ENCODE data around the gene NOC2L. TPM values are rescaled to one million over a fixed set of nuclear protein-coding genes. Genes with fewer than 3 reads are reported as not detected.
"Not testable (repeated sequence)": the region's sequence is repeated elsewhere in the genome, so short reads cannot be mapped to it uniquely, and the experiment has no call there.

NOC2L gene
- total and polyA plus RNA-seq, 2 donors from 2014 or later: 42.4 to 65.5 TPM

GRCh38 chr1:951364-951763 lies 7.7 kb downstream of the NOC2L start:
- Histone ChIP-seq H3K4me1 (ENCODE audit: control insufficient read depth in 2 of 3, insufficient read depth in 2 of 3, low read depth in 1 of 3, low read length in 3 of 3) (no peaks in the 10 kb centered on the region), H3K9ac (ENCODE audit: low read length in 3 of 3) (no peak overlapping the region), H3K36me3 (ENCODE audit: control insufficient read depth in 2 of 3, insufficient read depth in 3 of 3, low read length in 3 of 3) (peaks cover 7 to 47% (median 28%) of the 10 kb centered on the region in 3 donors), H3K27ac (ENCODE audit: low read depth in 2 of 2, low read length in 2 of 2) (no peak overlapping the region), H3K4me3 (ENCODE audit: low read length in 3 of 3) (no peak overlapping the region), H3K27me3 (ENCODE audit: control insufficient read depth, insufficient read depth, low read length) (no peaks in the 10 kb centered on the region), H3K9me3 (ENCODE audit: control insufficient read depth in 2 of 3, insufficient read depth in 1 of 3, low read length in 3 of 3) (peaks cover 0 to 4% (median 0%) of the 10 kb centered on the region in 3 donors)
- intact Hi-C loops (cut with DNase I): no loop called here
- TF ChIP-seq CTCF (IDR thresholded peaks at IDR 0.05; ENCODE audit: borderline replicate concordance, extremely low read depth, insufficient read depth): peak; percentile 16
- DNase-seq (peak in 2 of 5 donors; percentile 40 to 46), FAIRE-seq (no peak)

GRCh38 chr1:950881-951280 lies 8.2 kb downstream of the NOC2L start:
- TF ChIP-seq CTCF (IDR thresholded peaks at IDR 0.05; ENCODE audit: borderline replicate concordance, extremely low read depth, insufficient read depth): no peak
- FAIRE-seq: no peak
- Histone ChIP-seq H3K9me3 (ENCODE audit: control insufficient read depth in 2 of 3, insufficient read depth in 1 of 3, low read length in 3 of 3) (peaks cover 0 to 4% (median 0%) of the 10 kb centered on the region in 3 donors), H3K9ac (ENCODE audit: low read length in 3 of 3) (no peak overlapping the region), H3K36me3 (ENCODE audit: control insufficient read depth in 2 of 3, insufficient read depth in 3 of 3, low read length in 3 of 3) (peaks cover 7 to 47% (median 26%) of the 10 kb centered on the region in 3 donors), H3K27me3 (ENCODE audit: control insufficient read depth, insufficient read depth, low read length) (no peaks in the 10 kb centered on the region), H3K27ac (ENCODE audit: low read depth in 2 of 2, low read length in 2 of 2) (no peak overlapping the region), H3K4me3 (ENCODE audit: low read length in 3 of 3) (no peak overlapping the region), H3K4me1 (ENCODE audit: control insufficient read depth in 2 of 3, insufficient read depth in 2 of 3, low read depth in 1 of 3, low read length in 3 of 3) (no peaks in the 10 kb centered on the region)
- intact Hi-C loops (cut with DNase I): no loop called here
- DNase-seq: no peak

GRCh38 chr1:950268-950667 lies 8.8 kb downstream of the NOC2L start:
- Histone ChIP-seq H3K9ac (ENCODE audit: low read length in 3 of 3) (no peak overlapping the region), H3K4me3 (ENCODE audit: low read length in 3 of 3) (peak overlapping the region in 1 of 3 donors; percentile 17), H3K4me1 (ENCODE audit: control insufficient read depth in 2 of 3, insufficient read depth in 2 of 3, low read depth in 1 of 3, low read length in 3 of 3) (no peaks in the 10 kb centered on the region), H3K27me3 (ENCODE audit: control insufficient read depth, insufficient read depth, low read length) (no peaks in the 10 kb centered on the region), H3K36me3 (ENCODE audit: control insufficient read depth in 2 of 3, insufficient read depth in 3 of 3, low read length in 3 of 3) (peaks cover 7 to 44% (median 25%) of the 10 kb centered on the region in 3 donors), H3K9me3 (ENCODE audit: control insufficient read depth in 2 of 3, insufficient read depth in 1 of 3, low read length in 3 of 3) (peaks cover 0 to 4% (median 0%) of the 10 kb centered on the region in 3 donors), H3K27ac (ENCODE audit: low read depth in 2 of 2, low read length in 2 of 2) (no peak overlapping the region)
- FAIRE-seq (no peak), DNase-seq (no peak)
- intact Hi-C loops (cut with DNase I): no loop called here
- no peak for TF ChIP-seq CTCF (IDR thresholded peaks at IDR 0.05; ENCODE audit: borderline replicate concordance, extremely low read depth, insufficient read depth)

GRCh38 chr1:947958-948357 lies 11.1 kb downstream of the NOC2L start:
- DNase-seq (peak in 1 of 5 donors; percentile 43), FAIRE-seq (no peak)
- no peak overlapping the region for H3K4me3 ChIP-seq (ENCODE audit: low read length in 3 of 3)

GRCh38 chr1:946811-947210 lies 12.2 kb downstream of the NOC2L start:
- FAIRE-seq; H3K9ac ChIP-seq (ENCODE audit: low read length in 3 of 3); H3K4me3 ChIP-seq (ENCODE audit: low read length in 3 of 3); H3K4me1 ChIP-seq (ENCODE audit: control insufficient read depth in 2 of 3, insufficient read depth in 2 of 3, low read depth in 1 of 3, low read length in 3 of 3); DNase-seq; H3K27ac ChIP-seq (ENCODE audit: low read depth in 2 of 2, low read length in 2 of 2); intact Hi-C loops (cut with DNase I); H3K9me3 ChIP-seq (ENCODE audit: control insufficient read depth in 2 of 3, insufficient read depth in 1 of 3, low read length in 3 of 3); H3K27me3 ChIP-seq (ENCODE audit: control insufficient read depth, insufficient read depth, low read length): not testable (repeated sequence)
- peaks cover 7 to 25% (median 20%) of the 10 kb centered on the region in 3 donors for H3K36me3 ChIP-seq (ENCODE audit: control insufficient read depth in 2 of 3, insufficient read depth in 3 of 3, low read length in 3 of 3)

More at GRCh38 chr1:947958-948357, 11.1 kb downstream of the NOC2L start:
- peaks cover 7 to 33% (median 20%) of the 10 kb centered on the region in 3 donors for H3K36me3 ChIP-seq (ENCODE audit: control insufficient read depth in 2 of 3, insufficient read depth in 3 of 3, low read length in 3 of 3)
- no peak overlapping the region for H3K27ac ChIP-seq (ENCODE audit: low read depth in 2 of 2, low read length in 2 of 2)
- intact Hi-C loops (cut with DNase I): no loop called here
- no peak for TF ChIP-seq CTCF (IDR thresholded peaks at IDR 0.05; ENCODE audit: borderline replicate concordance, extremely low read depth, insufficient read depth)
- peaks cover 0 to 4% (median 0%) of the 10 kb centered on the region in 3 donors for H3K9me3 ChIP-seq (ENCODE audit: control insufficient read depth in 2 of 3, insufficient read depth in 1 of 3, low read length in 3 of 3)
- no peaks in the 10 kb centered on the region for H3K27me3 ChIP-seq (ENCODE audit: control insufficient read depth, insufficient read depth, low read length)
- H3K4me1 ChIP-seq (ENCODE audit: control insufficient read depth in 2 of 3, insufficient read depth in 2 of 3, low read depth in 1 of 3, low read length in 3 of 3): peaks cover 0 to under 1% (median 0%) of the 10 kb centered on the region in 3 donors
- no peak overlapping the region for H3K9ac ChIP-seq (ENCODE audit: low read length in 3 of 3)
